T-helper 1 cell treated with Interleukin-12 subunit alpha and Interleukin-12 subunit beta and Interleukin-4 antibody, amounts not matched to agents 30 ng/mL and 1 ng/mL, for 36 hours (primary cell): Measurements from ENCODE around the gene SLAMF8. TPM values are rescaled to one million over a fixed set of nuclear protein-coding genes. Genes with fewer than 3 reads are reported as not detected.

Source experiments
- intact Hi-C: fragments of 100-400 bp; cut with micrococcal nuclease; formaldehyde crosslinking; loops from one replicate; pipeline ENCODE4 v1.15.1; 2024
- total RNA-seq: library from RNA; stranded (reverse); gene quantifications from 2 replicates; pipeline ENCODE4 v1.2.3, GENCODE V29; 2022

Gene SLAMF8
- 0.83 and 1.4 TPM in 2 replicates for total RNA-seq

- intact Hi-C loops, result loop anchor here (1.0 to 2.0 kb wide), 3 partner anchors 27 to 64 kb away; partner anchors contain the start of gene DUSP23
These were observed at the start of gene SLAMF8 for GRCh38 chr1:159826441-159827101. Gene SLAMF8 (plus strand): TSS chr1:159826873. CDS start chr1:159826899, 26 bp downstream.

GRCh38 chr1:159778266-159778665 is 48.4 kb upstream of the SLAMF8 start:
- intact Hi-C loops, result no loop called here

DNA sequence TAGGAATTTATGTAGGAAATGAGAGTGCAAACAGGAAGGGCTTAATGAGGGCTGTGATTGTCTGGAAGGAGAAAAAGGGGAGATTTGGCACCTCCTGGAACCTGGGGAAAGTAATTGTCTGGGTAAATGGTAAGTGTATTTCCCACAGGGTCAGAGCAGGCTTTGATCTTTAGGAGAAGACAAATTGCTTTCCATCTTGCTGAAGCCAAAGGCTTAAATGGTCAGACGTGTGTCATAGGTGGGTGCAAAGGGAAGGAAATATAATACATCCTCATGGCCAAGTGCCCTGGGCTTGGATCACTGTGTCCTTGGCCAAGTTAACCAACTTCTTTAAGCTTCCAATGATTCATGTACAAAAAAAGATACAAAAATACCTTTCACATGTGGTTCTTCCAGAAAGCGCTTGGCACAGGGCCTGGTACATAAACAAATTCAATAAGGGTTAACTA is 47.2 kb upstream of the SLAMF8 start:
- intact Hi-C loops, result no loop called here

- intact Hi-C loops, result loop anchor here (1.0 to 5.0 kb wide), 9 partner anchors 17 to 704 kb away; partner anchors contain the start of genes AIM2, DCAF8, IGSF8 and PIGM
These were observed 45.8 kb upstream of the SLAMF8 start, which contains the start of gene DUSP23 for GRCh38 chr1:159780583-159781582. Gene DUSP23 (plus strand): TSS chr1:159780962. CDS start chr1:159781101, 139 bp downstream.

DNA sequence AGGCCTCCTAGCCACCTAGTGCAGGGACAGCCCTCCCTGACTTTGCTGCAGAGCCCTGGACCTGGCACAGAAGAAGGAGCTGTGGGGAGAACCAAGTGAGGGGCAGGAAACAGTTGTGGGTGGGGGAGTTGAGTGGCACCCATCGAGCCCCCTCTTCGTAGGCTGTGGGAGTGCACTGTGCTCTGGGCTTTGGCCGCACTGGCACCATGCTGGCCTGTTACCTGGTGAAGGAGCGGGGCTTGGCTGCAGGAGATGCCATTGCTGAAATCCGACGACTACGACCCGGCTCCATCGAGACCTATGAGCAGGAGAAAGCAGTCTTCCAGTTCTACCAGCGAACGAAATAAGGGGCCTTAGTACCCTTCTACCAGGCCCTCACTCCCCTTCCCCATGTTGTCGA is 44.7 kb upstream of the SLAMF8 start:
- intact Hi-C loops, result loop anchor here (5.0 kb wide), 2 partner anchors 480 to 705 kb away; partner anchors contain the start of genes AIM2 and DCAF8

DNA sequence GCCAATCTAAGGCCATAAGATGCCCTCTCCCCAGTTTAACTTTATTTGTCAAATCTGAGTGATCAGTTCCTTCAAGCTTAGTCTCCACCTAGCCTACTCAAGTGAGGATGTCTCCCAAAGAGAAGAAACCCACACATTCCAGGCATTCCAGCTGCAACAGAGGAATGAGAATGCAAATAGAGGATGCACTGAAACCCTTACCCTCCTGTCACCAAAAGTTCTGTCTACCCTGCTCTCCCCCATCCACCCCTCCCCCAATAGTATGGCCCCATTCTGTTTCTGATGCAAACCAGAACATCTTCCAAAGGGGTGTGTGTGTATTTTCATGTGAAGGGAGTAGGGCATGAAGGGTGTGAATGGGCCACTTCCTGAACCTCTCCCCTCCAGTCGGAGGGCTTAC is 42.9 kb upstream of the SLAMF8 start:
- intact Hi-C loops, result loop anchor here (5.0 kb wide), 2 partner anchors 479 to 706 kb away; partner anchors contain the start of genes AIM2 and DCAF8

GRCh38 chr1:159786465-159786864 is 40.2 kb upstream of the SLAMF8 start:
- intact Hi-C loops, result no loop called here

GRCh38 chr1:159786966-159787365 is 39.7 kb upstream of the SLAMF8 start:
- intact Hi-C loops, result no loop called here

DNA sequence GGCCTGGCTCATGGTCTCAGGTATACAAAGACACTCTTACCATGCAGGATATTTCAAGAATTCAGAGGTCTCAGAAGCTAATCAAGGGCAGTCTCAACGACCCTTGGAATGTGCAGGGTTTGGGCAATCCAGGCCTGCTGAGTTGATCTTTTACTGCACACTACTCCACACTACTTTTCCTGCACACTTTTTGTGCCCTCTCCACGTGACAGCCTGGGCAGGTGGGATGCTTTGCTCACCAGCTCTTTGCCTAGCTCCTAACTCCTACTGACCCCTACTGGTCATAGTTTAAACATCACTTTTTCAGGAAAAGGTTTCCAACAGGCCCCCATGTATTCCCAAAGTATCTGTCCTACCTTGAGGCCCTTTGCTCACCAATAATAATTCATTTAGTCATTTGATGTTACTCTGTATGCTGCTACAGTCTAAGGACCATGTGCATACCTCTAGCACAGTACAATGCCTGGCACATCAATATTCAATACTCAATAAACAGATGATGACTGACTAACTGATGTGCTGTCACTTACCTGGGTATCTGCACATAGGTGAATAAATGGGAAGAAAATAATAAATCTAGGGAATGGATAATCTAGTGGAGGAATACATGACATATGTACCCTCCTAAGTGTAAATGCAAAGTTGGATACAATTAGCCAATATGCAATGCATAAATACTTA is 36.3 kb upstream of the SLAMF8 start:
- intact Hi-C loops, result no loop called here

GRCh38 chr1:159791031-159791430 is 35.6 kb upstream of the SLAMF8 start:
- intact Hi-C loops, result no loop called here

DNA sequence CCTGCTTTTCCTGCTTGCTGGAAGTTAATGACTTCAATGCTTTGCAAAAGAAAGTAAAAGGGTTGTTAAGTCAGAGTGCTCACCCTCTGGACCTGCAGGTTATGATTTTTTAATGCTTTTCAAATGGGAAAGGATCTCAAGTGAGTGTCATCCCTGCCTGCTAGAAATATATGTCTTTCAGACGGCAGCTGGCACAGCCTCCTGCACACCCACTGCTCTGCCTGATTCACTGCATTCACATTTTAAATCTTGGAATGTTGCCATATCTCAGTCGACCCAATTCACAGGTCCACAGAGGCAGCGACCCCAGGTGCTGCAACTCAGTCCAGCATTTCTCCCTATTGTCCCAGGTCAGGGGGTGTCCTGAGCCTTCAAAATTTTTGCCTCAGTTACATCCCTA is 35.2 kb upstream of the SLAMF8 start:
- intact Hi-C loops, result no loop called here

DNA sequence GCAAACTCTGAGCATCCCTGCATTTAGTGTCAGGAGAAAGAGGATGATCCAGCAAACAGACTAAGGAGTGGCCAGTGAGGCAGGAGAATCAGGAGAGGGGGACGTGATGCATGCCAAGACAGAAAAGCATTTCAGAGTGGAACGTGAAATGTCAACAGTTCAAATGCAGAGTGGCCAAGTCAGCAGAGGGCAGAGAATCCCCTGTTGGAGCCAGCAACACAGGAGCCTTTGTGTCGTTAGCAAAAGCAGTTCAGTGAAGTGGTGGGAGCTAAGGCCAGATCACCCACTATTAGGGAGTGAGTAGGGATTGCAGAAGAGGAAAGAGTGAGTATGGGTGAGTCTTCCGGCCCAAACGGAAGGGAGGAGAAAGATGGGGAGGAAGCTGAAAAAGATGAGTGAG is 31.1 kb upstream of the SLAMF8 start:
- intact Hi-C loops, result no loop called here

DNA sequence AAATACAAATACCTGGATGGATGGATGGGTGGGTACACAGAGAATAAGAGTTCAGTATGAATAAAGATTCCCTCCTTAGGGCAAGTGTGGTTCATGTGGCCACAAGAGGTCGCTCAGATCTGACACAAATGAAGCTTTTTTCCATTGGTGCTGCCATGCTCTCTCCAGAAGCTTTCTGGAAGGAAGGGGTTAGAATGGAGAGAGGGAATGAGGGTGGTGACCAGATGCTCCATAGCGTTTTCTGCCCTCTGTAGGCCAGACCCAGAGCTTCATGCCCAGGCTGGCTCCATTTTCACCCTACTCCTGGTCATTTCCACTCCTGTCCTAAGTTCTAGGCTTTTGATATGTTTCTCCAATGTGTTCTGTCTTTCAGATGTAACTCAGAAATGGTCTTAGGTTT is 27.8 kb upstream of the SLAMF8 start:
- intact Hi-C loops, result loop anchor here (1.0 kb wide), 5 partner anchors 19 to 232 kb away; partner anchors contain the start of genes DUSP23, PIGM and SLAMF8

GRCh38 chr1:159799446-159799985 is 27.2 kb upstream of the SLAMF8 start:
- intact Hi-C loops, result loop anchor here (1.0 kb wide), 2 partner anchors 27 to 208 kb away; partner anchors contain the start of gene SLAMF8

- intact Hi-C loops, result no loop called here
These were observed 26.3 kb upstream of the SLAMF8 start for GRCh38 chr1:159800177-159800930.

- intact Hi-C loops, result no loop called here
These were observed 24.6 kb upstream of the SLAMF8 start, which contains the start of gene FCRL6 for GRCh38 chr1:159802111-159802510. Gene FCRL6 (plus strand): TSS chr1:159802360. CDS start chr1:159802425, 65 bp downstream.

- intact Hi-C loops, result no loop called here
These were observed 22.6 kb upstream of the SLAMF8 start for GRCh38 chr1:159803956-159804689.

DNA sequence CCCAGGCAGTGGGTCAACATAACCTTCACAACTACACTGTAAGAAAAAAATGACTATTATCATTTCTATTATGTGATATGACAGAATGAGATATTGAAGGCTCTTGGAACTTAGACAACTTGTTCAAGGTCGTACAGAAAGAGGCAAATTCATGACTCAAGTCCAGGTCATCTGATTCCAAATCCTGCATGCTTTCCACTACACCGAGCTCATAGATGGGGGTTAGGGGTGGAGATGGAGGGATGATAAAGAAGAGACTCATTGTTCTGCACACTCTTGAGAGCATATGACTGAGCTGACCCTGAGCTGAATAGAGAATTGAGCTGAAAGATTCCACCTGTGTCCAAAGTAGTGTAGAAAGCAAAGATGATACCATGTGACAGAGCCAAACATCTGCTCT is 21.7 kb upstream of the SLAMF8 start:
- intact Hi-C loops, result no loop called here

DNA sequence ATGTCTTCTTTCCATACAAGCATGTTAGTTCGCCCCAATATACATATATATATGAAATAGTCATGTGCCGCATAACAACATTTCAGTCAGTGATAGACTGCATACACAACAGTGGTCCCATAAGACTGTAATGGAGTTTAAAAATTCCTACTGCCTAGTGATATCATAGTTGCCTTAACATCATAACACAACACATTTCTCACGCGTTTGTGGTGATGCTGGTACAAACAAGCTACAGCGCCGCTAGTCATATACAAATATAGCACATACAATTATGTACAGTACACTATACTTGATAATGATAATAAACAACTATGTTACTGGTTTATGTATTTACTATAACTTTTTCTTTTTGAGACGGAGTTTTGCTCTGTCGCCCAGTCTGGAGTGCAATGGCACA is 10.7 kb upstream of the SLAMF8 start:
- intact Hi-C loops, result loop anchor here (5.0 kb wide), 1 partner anchor 36 kb away; no protein-coding TSS in a partner anchor
